ENCODE results near the gene PRKAB2. TPM values are rescaled to one million over a fixed set of nuclear protein-coding genes. Genes with fewer than 3 reads are reported as not detected.
"Not testable (repeated sequence)": the region's sequence is repeated elsewhere in the genome, so short reads cannot be mapped to it uniquely, and the experiment has no call there.

PRKAB2 gene
- total and polyA plus RNA-seq, 2 of the 13 experiments (the other 11 are each of a cell fraction or from before 2014, with no cell fraction given) = 44.0 to 118 TPM

GRCh38 chr1:147162093-147162492 is 10.2 kb downstream of the PRKAB2 start (continued):
- TF ChIP-seq ARID5B (CRISPR knock-in tag; IDR thresholded peaks at IDR 0.05) = no peak
- no peak for TF ChIP-seq ZNF589 (CRISPR knock-in tag; conservative IDR thresholded peaks at IDR 0.05)
- no peak for TF ChIP-seq RXRB (CRISPR knock-in tag; IDR thresholded peaks at IDR 0.05; ENCODE audit: borderline replicate concordance)
- TF ChIP-seq SAP130 (CRISPR knock-in tag; IDR thresholded peaks at IDR 0.05; ENCODE audit: low read depth) = no peak
- TF ChIP-seq STAT6 (CRISPR knock-in tag; IDR thresholded peaks at IDR 0.05; ENCODE audit: borderline replicate concordance) = no peak
- TF ChIP-seq ZNF850 (CRISPR knock-in tag; conservative IDR thresholded peaks at IDR 0.05) = no peak

- CTCF ChIA-PET (ENCODE audit: low intra/inter-chr PET ratio, low total read pairs); H3K4me2 ChIP-seq (ENCODE audit: low read depth, low read length); BruUV-seq (replicated peaks); POLR2A ChIA-PET; intact Hi-C loops (cut with micrococcal nuclease; ENCODE audit: unreplicated experiment); H3K27ac ChIP-seq (ENCODE audit: extremely low read length, insufficient read depth, low read length); H3K9me3 ChIP-seq (ENCODE audit: low read length); H2AFZ ChIP-seq (ENCODE audit: low read length); FAIRE-seq; H4K20me1 ChIP-seq (ENCODE audit: insufficient read depth, low read length); H3K9ac ChIP-seq (ENCODE audit: insufficient read depth, low read depth, low read length); ATAC-seq; H3K4me3 ChIP-seq (replicated peaks in 1 of 3; ENCODE audit: insufficient read depth in 1 of 3, low read depth in 2 of 3, low read length in 3 of 3); in situ Hi-C loops (cut with HindIII; ENCODE audit: extremely low pct_ligation_motif_present, low pct_unique_long_range_greater_than_20kb); DNase-seq (ENCODE audit: low spot score); H3K79me2 ChIP-seq (ENCODE audit: insufficient read depth, low read length); H3K27me3 ChIP-seq (ENCODE audit: control insufficient read depth in 1 of 2, insufficient read depth in 2 of 2, low read length in 2 of 2): not testable (repeated sequence)
- WGBS (ENCODE audit: low lambda C conversion rate) = 94% methylated on average over 2 of the region's 2 CpGs
- Histone ChIP-seq H3K4me1 (ENCODE audit: insufficient read depth, low read length) (peaks cover 16% of the 10 kb centered on the region), H3K36me3 (replicated peaks in 1 of 2; ENCODE audit: control insufficient read depth in 1 of 2, insufficient read depth in 2 of 2, low read length in 2 of 2) (peaks cover 29 to 74% of the 10 kb centered on the region in 2 experiments)
Measured at GRCh38 chr1:147157116-147157515, 15.2 kb downstream of the PRKAB2 start.
